ENCODE measurements around the gene STK16.
A peak's percentile ranks its signal among the peaks of the same experiment; 100 is the strongest.

STK16 gene

DNA sequence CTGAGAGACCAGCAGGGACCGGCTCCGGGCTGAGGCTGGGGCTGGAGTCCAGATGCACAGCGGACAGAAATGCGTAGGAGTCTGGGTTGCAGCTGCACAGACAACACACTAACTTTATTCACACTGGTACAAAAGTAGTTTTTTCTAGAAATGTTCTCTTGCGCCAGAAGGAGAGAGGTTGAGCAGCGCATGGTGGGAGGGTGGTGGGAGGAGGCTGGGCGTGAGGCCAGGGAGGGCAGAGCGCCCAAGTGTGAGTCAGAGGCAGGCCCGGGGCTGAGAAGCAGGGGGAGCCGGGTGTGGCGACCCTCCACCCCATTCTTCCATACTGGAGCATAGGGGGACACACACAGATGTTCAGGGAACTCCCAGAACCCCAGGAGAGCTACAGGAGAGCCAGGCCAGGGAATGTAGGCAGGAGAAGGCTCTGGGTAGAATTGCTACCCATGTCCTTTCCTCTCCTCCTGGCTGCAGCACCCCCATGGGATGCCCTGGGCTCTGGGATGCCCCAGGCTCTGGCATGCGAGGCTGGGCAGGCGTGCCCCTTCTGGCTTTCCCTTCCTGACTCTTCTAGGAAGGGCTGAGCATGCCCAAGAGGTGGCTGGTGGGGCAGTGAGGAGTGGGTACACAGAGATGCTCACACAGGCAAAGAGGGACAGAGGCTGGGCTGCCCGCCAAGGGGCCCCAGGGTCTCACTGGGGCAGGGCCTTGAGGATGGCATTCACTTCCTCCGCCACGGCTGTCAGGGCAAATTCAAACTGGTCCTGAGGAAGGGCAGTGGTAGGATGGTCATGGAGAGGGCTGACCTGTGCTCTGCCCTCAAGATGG lies 44.5 kb downstream of the STK16 start:
- no peak for DNase-seq

GRCh38 chr2:219290381-219291171 lies 45.3 kb downstream of the STK16 start:
- DNase-seq: no peak

GRCh38 chr2:219291394-219291793 lies 46.1 kb downstream of the STK16 start:
- no peak for DNase-seq

GRCh38 chr2:219291910-219292490 lies 46.7 kb downstream of the STK16 start:
- no peak for DNase-seq

DNA sequence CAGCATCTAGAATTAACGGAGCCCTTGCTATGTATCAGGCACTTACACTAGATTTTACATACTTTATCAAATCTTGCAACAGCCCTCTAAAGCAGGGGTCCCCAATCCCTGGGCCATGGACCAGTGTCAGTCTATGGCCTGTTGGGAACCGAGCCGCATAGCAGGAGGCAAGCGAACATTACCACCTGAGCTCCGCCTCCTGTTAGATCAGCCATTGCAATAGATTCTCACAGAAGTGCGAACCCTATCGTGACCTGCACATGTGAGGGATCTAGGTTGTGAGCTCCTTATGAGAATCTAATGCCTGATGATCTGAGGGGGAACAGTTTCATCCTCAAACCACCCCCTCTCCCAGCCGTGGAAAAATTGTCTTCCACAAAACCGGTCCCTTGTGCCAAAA lies 47.3 kb downstream of the STK16 start:
- DNase-seq: no peak

- DNase-seq: no peak
Measured at GRCh38 chr2:219293736-219294231, 48.5 kb downstream of the STK16 start.

GRCh38 chr2:219294356-219295351 lies 49.4 kb downstream of the STK16 start:
- DNase-seq: peak; percentile 67

DNA sequence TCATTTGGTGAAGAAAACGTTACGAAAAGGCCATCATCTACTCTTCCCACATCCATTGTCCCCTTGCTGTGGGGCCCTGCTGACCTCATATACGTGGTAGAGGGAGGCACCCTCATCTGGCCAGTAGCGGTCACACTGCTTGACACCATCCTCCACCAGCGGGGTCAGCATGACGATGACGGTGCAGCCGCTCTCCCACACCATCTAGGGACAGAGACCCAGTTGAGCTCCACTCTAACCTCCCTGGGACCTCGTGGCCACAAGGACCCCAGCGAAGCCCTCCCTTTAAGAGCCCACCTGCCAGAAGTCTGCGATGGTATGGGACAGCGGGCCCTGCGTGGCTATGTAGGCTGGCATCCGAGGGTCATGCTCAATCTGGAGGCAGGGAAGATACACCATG lies 50.9 kb downstream of the STK16 start:
- DNase-seq: no peak

DNA sequence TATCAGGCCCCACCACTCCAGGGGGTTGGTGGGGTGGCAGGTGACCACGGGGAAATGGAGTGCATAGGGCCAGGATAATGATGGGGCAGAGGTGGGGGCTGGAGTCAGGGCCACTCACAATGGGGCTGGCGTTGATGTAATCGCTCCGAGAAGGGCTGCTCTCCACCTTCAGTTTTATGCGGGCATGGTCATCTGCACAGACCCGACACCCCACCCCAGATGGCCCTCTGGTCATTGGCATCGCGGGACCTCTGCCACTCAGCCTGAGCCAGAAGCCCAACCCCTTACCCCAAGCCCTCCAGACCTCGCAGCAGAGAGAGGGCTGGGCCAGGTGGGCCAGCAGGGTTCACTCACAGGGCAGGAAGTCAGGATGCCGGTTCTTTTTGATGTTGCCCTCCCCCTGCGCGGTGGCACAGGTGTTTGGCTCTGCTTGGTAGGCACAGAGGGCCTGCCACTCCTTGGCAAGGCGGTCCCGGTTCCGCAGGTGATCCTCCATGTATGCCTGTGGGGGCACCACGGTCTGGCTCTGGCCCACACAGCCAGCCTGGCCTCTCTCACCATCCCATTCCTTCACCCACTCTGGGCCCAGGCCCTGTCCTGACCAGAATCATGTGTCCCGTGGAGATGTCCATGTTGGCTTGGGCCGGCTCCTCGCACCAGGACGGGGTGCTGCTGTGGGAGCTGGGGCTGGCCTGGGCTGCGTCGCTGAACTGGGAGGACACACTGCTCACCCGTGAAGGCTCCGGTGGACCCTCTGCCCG lies 51.5 kb downstream of the STK16 start:
- no peak for DNase-seq

DNA sequence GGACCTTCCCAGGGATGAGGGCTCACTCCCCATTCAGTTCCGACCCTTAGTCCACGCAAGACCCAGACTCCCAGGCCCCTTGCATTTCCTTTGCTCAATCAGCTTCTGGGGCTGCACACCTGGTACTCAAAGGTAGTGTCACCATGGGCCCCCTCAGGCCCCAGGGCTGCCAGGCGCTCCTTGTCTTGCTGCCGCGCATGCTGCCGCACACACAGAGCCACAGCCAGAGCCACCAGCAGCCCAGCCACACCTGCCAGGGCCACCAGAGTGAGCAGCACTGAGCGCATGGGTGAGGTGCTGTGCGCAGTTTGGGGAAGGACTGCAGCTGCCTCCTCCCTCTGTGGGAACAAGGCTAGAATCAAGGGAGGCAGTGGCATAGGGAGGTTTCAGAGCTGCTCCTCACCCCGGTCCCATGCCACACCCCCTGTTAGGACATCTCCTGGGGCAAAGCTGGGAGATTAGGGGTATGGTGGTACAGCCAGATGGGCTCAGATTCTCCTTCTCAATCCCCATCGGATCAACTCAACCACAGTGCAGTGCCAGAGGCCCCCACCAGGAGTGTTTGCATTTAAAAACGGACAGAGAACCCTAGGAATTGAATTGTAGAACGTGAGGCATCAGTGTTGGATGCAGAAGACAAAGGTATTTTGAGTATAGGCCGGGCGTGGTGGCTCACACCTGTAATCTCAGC lies 52.6 kb downstream of the STK16 start:
- DNase-seq: no peak

DNA sequence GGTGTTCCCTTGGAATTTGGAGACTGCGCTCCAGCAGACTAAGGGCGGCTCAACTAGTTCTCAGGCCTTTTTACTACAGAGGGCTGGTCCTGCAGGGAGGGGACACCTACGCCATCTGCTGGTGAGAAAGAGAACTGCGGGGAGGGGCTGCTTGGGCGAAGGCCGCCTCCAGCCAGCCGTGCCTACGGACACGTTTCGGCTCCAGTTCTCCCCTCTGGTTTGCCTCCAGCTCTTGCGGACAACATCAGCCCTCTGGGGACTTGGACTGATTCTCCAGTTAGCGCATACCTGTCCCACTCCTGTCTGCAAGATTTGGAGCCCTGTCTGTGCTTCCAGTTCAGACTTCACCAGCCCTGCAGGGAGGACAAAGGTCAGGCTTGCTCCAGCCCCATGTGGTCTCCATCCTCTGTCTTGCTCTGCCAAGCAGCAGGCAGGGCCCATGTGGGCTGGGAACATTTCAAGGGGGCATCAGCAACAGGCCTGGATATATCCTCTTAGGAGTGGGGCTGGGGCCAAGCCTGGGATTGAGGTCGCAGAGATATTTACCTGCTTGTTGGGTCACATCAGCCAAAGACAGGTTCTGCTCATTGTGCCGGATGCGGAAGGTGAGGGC lies 53.6 kb downstream of the STK16 start:
- peak; percentile 25 for DNase-seq

GRCh38 chr2:219299372-219299760 lies 54.1 kb downstream of the STK16 start:
- no peak for DNase-seq

Data from NCI-H2107 (cell line).